ENCODE data around the gene ZNF280A.

Gene ZNF280A, protein sequence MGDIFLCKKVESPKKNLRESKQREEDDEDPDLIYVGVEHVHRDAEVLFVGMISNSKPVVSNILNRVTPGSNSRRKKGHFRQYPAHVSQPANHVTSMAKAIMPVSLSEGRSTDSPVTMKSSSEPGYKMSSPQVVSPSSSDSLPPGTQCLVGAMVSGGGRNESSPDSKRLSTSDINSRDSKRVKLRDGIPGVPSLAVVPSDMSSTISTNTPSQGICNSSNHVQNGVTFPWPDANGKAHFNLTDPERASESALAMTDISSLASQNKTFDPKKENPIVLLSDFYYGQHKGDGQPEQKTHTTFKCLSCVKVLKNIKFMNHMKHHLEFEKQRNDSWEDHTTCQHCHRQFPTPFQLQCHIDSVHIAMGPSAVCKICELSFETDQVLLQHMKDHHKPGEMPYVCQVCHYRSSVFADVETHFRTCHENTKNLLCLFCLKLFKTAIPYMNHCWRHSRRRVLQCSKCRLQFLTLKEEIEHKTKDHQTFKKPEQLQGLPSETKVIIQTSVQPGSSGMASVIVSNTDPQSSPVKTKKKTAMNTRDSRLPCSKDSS

DNA sequence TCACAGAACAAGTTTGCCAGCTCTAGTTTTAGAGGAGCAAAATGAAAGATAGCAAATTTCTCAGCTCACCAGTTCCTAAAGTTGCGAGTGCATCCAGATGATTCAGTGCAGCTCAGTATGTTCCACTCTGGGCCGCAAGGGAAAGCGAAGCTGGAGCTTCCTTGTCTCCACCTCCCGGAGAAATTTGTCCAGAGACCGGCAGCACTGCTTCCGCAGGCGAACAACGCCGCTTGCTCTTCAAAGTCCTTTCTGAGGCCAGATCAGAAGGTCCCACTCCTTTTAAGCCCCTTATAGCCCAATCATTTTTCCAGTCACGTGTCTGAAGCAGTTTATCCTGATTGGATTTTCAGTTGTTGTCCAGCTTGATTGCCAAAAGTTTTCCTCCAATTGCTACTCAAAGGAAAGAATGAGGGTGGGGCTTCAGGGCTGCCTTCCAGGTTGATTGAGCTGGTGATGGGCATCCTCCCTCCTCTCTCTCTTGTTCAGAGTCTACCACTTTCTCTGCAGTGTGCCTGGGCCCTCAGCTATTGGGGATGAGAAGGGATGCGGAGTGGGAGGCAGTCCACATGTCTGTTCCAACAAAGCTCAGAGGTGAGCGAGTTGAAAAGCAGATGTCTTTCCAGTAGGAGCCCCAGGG, at the start of gene ZNF280A:
Gene ZNF280A, minus strand, starts transcription at position 251 of the 637 bp plus-strand sequence. CDS start 4,640 bp downstream, outside the sequence.
- in situ Hi-C loops (cut with HindIII; ENCODE audit: low sequenced_read_pairs) = no loop called here

DNA sequence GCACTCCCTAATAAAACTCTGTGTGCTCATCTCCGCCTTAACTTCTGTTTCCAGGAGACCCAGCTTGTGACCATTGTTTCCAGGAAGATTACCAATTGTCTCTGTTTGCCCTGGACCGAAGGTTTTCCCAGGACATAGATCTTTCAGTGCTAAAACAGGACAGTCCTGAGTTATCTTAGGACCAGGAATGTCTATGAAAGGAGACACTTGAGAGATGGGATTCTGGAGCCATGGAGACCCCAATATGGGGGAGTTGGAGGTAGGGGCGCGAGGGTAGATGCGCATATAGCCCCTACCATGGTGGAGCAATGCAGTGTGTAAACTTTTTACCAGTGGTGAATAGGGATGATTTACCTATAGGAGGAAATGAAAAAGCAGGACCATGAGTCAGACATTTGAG, 49.1 kb upstream of the ZNF280A start:
- in situ Hi-C loops (cut with HindIII; ENCODE audit: low sequenced_read_pairs) = loop anchor here (25.0 kb wide), 1 partner anchor 193 kb away; no protein-coding TSS in a partner anchor

DNA sequence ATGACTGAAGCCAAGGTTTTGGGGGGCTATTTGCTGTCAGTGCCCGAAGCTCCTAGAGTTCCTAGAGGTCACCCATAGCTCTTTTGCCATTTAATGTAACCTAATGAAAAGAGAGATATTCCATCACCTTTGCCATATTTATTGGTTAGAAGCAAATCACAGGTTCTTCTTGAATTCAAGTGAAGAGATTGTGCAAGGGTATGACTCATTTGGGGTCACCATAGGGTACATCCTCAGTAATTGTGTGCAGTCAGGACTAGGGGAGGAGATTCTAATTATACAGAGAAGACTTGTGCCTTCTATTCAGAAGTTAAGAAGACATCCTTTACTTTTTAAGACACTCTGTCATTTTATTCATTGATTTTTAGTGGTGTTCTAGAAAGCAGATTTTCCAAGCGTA, 45.9 kb upstream of the ZNF280A start:
- in situ Hi-C loops (cut with HindIII; ENCODE audit: low sequenced_read_pairs) = loop anchor here (25.0 kb wide), 1 partner anchor 196 kb away; no protein-coding TSS in a partner anchor

DNA sequence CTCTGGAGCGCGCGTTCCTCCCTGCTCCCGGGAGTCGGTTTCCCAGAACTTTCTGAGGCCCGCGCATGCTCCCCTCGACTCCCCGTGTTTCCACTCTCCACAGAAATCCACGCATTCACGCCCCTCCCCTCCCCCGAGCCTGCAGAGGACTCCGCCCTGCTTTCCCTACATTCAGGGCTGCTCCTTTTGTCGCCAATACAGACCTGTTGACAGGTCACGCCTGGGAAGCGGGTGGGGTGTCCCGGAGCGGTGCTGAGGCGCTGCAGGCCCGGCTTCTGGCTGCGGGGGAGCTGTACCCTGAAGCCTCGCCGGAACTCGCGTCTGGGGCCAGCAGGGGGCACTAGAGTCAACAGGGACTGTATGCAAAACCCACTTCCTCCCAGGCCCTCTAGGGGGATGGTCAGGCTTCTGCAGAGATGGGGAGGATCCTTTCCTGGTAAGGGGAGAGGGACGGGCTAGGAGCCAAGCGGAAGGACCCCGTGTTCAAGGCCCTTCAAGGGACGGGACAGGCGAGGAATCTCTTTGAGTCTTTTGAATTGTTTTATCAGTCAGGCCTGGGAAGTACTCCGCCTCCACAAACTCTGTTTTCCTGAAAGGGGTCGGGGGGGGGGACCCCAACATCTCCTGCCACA, 39.0 kb upstream of the ZNF280A start, which contains the start of gene PRAME:
Gene PRAME, minus strand, starts transcription at position 294 of the 632 bp plus-strand sequence. CDS start 2,433 bp downstream, outside the sequence.
- in situ Hi-C loops (cut with HindIII; ENCODE audit: low sequenced_read_pairs) = loop anchor here (25.0 kb wide), 1 partner anchor 203 kb away; no protein-coding TSS in a partner anchor

DNA sequence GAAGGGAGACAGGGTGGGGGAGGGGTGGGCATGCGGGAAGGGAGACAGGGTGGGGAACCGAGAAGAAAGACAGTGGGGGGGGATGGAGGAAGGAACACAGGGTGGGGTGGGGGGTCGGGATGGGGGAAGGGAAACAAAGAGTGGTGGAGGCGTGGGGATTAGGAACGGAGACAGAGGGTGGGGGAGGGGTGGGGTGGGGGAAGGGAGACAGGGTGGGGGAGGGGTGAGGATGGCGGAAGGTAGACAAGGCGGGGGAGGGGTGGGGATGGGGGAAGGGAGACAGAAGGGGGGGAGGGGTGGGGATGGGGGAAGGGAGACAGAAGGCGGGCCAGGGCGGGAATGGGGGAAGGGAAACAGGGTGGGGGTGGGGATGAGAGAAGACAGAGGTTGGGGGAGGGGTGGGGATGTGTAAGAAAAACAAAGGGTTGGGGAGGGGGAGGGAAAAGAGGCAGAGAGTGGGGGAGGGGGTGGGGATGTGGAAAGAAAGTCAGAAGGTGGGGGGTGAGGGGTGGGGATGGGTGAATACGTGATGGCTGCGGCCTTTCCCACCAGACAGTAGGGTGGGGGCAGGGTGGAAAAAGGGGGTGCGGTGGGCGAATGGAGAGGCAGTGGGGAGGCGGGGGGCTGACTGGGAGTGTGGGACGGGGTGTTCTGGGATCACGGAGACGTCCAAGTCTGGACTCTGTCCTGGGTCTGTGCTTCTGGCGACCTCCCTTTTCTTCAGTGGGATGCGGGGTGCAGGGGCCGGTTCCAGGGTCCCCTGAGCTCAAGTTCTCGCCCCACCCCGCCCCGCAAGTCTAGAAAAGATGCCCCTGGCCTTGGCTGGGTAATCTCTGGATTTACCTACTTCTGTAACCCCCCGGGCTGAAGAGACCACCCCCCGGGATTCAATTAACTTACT, 38.3 kb upstream of the ZNF280A start:
- in situ Hi-C loops (cut with HindIII; ENCODE audit: low sequenced_read_pairs) = loop anchor here (25.0 kb wide), 1 partner anchor 204 kb away; no protein-coding TSS in a partner anchor

DNA sequence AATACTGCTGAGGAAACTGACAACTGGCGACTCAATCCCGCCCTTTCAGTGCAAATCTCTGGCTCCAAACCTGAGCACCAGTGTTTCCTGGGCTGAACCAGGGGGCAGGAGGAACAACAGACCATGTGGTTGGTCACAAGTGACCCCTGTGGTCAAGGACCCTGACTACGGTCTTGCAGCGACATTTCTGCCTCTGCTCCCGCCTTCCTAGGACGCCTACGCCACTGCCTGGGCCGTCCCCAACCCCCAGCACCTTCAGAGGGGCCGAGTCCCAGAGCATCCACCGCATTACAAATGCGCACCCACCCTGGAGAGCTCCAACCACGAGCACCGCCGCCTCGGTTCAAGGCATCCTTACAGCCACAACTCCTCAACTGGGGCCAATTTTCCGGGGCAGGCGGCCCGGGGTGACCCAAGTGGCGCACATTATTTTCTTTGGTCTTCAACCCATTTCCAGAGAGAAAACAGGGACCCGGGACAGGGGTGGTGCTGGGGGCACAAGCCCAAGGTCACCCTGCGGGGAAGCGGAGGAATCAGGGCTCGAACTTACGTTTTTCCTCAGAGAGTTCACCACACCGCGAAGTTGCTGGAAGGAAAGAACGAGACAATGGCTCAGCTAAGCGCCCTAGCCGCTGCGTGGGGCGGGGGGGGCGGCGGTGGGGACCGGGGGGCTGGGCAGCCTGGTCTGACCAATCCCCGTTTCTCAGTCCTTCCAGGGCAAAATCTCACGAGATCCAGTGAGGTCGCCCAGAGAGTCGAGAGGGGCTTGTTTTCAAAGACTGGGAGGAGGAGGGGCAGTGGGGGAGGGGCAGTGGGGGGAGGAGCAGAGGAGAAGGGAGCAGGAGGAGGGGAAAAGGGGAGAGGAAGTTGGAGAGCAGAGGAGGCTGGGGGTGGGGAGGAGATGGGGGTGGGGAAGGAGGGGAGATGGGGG, 37.2 kb upstream of the ZNF280A start:
- in situ Hi-C loops (cut with HindIII; ENCODE audit: low sequenced_read_pairs) = loop anchor here (25.0 kb wide), 1 partner anchor 205 kb away; no protein-coding TSS in a partner anchor

DNA sequence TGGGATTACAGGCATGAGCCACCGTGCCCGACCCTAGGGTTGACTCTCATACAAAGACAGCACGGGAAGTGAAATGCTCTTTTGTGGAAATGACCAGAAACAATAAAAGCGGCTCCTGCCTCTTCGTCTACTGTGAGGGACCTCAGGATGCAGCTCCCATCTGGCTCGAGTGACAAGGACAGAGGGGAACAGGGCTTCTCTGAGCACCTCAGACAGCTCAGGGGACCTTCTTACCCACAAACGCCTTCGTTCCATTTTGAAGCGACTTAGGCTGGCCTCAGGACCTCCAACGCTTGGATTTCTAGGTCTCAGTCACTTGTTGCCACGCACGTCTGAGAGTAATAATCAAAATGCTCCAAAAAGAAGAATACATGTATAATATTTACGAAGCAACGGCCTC, 36.5 kb upstream of the ZNF280A start:
- in situ Hi-C loops (cut with HindIII; ENCODE audit: low sequenced_read_pairs) = loop anchor here (25.0 kb wide), 1 partner anchor 206 kb away; no protein-coding TSS in a partner anchor

DNA sequence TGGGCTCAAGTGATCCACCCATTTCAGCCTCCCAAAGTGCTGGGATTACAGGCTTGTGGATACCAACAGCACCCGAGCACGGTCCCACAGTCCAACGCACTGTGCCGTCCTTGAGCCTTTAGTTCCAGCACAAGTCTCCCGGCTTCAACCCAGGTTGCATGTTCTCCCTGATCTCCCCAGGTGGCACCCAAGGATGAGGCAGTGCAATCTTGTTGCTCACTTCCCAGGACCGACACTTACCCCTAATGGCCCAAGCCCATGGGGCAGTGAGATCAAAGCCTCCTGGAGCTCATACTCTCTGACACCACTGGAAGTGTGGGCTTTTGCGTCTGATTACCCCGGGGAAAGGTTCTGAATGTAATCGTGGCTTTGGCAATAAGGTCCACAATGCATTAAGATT, 35.5 kb upstream of the ZNF280A start:
- in situ Hi-C loops (cut with HindIII; ENCODE audit: low sequenced_read_pairs) = loop anchor here (25.0 kb wide), 1 partner anchor 207 kb away; no protein-coding TSS in a partner anchor

DNA sequence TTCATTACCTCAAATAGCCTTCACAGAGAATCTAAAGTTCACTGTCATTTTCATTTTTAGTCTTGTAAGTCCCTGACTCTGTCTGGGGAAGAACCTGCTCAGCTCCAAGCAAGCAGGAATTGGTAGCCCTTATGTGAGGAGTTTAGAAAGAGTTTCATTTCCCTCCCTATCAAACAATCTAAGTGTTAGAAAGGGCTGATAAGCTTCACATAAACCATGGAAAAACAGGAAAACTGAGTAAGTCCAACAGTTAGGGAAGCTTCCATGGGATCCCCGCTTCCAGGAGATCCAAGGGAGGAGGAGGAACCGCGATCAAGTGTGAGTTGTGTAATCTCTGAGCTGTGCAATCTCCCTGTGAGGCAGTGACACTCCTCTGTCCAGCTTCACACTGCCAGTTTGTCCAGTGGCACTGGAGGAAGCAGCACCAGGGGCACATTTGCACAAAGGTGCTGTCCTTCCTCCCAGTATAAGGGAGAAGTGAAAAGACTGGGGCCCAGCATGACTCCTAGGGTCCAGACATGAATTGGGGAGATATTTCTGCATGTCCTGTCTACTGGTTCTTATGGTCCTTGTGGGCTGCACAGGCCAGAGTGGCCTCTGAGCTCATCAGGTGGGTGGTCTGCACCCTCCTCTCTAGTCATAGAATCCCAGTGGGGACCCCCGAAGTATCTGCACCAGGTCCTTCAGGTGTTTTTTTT, 34.7 kb upstream of the ZNF280A start:
- in situ Hi-C loops (cut with HindIII; ENCODE audit: low sequenced_read_pairs) = loop anchor here (25.0 kb wide), 1 partner anchor 208 kb away; no protein-coding TSS in a partner anchor

DNA sequence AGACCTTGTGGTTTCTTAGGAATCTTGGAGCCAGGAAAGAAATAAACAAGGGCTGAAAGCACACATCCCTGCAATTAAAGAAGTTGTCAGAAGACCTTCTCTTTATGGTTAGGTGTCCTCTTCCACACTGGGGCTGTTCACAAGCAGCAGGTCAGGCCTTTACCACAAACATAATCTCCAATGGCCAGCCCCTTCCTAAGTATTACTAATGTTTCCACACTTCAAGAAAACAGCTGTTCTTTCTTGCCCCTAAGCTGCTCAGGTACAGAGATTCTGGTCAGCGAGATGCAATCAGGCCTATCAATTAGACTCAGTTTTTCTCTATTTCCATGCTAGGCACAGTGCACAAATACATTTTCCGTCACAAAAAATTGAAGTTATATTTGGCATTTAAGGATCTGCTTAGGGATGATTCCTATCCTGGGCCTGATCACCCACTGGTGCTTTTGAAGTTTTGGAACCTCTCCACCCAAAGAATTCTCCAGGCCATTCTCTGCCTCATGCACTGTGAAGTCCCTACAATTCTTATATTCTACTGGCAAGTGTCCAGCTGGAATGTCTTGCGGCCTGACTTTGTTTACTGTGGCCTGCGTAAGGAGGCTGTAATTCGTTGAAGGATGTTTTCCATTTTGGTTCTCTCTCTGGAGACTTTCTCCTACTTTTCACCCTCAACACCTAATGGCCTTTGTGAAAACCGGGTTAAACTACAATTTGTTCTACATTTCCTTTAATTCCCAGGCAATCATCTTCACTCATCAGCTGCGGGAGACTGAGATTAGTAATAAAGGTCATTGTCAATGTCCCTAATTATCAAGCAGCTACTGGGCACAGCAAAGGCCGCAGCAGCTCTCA, 33.9 kb upstream of the ZNF280A start:
- in situ Hi-C loops (cut with HindIII; ENCODE audit: low sequenced_read_pairs) = loop anchor here (25.0 kb wide), 1 partner anchor 208 kb away; no protein-coding TSS in a partner anchor

DNA sequence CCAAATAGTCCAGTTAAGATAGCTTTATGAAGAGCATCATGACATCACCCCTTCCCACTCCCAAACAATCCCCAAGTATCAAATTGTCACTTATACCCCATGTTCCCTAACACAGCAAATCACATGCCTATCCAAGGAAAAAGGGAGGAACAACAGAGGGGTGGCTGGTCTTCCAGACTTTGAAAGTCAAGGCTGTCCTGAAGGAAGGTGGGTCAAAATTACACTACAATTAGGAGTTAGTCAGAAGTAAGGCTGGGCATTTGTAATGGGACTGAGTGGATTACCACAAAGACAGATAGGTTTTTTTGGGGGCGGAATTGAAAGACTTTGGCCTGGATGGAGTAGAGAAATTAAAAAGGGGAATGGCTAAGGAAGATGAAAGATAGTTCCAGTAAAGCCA, 33.1 kb upstream of the ZNF280A start:
- in situ Hi-C loops (cut with HindIII; ENCODE audit: low sequenced_read_pairs) = loop anchor here (25.0 kb wide), 1 partner anchor 209 kb away; no protein-coding TSS in a partner anchor

DNA sequence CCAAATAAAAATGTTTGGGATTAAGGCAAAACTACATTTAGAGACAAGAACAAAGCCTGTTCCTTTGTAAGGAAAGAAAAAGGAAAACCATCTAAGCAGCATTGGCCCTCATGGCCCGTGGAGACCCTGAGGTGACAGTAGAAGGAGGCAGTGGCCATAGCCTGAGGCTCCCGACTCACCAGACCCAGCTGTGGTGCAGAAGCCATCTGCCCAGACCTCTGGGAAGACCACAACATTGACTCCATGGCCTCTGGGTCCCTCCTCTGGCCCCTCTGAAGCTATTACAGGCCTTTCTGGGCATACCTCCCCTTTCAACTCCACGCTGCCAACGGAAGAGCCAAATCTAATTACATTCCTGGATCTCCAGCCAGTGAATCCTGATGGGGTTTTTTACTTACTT, 32.6 kb upstream of the ZNF280A start:
- in situ Hi-C loops (cut with HindIII; ENCODE audit: low sequenced_read_pairs) = loop anchor here (25.0 kb wide), 1 partner anchor 210 kb away; no protein-coding TSS in a partner anchor

DNA sequence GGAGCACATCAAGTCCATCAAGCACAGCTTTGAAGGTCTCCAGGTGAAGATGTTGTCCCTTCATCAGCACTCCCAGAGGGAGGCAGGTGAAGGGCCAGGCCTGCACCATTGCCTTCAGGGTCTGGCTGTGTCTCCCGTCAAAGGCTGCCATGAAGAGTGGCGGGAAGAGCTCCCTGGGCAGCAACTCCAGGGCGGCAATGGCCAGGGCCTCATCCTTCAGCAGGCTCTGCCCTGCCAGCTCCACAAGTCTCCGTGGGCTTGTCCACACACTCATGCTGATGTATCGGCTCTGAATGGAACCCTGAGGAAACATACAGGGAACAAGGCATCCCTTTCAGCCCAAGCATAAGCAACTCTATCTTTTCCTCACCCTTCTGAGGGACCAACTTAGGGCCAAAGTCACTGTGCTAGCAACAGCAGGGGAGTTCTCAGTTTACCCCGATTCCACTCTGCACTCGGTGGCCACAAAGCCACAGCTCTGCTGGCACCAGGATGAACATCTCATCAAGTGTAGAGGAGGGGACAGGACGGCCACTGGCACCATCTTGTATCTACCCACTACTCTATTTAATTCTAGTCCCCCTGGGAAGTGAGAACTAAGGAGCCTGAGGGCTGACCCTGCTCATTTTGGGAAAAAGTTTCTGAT, 30.8 kb upstream of the ZNF280A start:
- in situ Hi-C loops (cut with HindIII; ENCODE audit: low sequenced_read_pairs) = loop anchor here (25.0 kb wide), 1 partner anchor 211 kb away; no protein-coding TSS in a partner anchor

DNA sequence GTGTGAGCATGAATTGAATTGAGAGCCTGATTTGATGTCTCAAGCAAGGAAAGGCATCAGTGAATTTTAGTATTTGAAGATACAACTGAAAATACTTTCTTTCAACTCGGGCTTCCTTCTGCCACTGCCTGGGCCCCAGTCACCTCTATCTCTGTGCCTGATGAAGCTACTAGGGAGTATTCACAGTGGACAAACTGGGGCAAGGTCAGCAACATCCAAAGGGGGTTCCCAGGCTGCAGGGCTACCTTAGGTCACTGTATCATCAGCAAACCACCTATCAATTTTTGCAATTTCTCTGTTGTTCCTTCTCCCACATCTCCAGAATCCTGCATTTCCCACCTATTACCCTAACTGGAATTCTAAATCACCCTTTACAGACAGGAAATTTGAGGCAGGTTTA, 28.8 kb upstream of the ZNF280A start:
- in situ Hi-C loops (cut with HindIII; ENCODE audit: low sequenced_read_pairs) = no loop called here

DNA sequence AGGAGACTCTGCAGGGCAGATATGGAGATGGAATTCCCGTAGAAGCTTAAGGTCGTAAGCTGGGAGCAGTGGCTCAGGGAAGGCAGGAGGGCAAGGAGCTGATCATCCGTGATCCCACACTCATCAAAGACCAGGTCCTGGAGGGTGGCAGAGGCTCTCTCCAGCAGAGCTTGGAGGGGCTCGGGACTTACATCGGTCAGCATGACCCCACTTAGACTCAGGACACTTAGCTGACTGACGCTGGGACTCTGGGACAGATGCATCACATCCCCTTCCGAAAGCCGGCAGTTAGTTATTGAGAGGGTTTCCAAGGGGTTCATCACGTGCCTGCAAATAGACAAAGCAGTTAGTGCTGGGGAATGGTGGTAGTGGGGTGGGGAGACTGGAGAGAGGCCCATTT, 28.2 kb upstream of the ZNF280A start:
- in situ Hi-C loops (cut with HindIII; ENCODE audit: low sequenced_read_pairs) = no loop called here

DNA sequence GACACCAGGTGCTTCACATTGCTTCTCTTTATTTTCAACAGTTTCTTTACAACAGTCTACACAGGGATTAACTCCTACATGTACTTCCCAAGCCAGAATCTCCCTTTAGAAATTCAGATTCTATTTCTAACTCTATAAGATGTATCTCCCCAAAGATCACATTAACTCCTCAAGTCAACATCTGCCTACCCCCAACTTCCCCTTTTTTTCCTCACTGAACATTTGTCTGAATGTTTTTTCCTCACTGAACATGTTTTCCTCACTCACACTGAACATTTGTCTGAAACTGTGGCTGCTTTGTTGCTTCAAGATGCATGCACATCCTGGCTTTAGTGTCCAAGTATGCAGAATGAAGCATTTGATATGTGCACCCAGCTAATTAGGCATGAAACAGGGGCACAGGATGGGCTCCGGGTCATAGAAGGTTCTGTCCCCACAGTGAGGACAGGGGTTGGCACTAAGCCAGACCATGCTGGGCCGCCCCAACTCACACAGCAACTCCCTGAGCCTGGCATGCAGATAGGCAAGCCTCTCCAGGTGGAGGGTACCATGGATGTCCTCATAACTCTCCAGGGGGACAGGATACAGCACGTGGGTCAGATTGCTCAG, 27.7 kb upstream of the ZNF280A start:
- in situ Hi-C loops (cut with HindIII; ENCODE audit: low sequenced_read_pairs) = no loop called here

Data from DLD1 (cell line).